Neural progenitor cell (in vitro differentiated cells): ENCODE data around the gene CRY1. TPM values are rescaled to one million over a fixed set of nuclear protein-coding genes. Genes with fewer than 3 reads are reported as not detected.
A peak's percentile ranks its signal among the peaks of the same experiment; 100 is the strongest.

ENCODE experiments used
- DNase-seq: peaks from one replicate; pipeline ENCODE4 v3.0.0-alpha.2; 2016; ENCODE audit warnings: low spot score
- H2AFZ ChIP-seq: fragments of 200-600 bp; sonication (generic); replicated peaks from 2 replicates; pipeline ENCODE4 v1.6.1; 2016; ENCODE audit warnings: antibody characterized with exemption
- H3F3A ChIP-seq: fragments of 200-600 bp; sonication (generic); 2 replicates; pipeline ENCODE4 v1.6.1; 2016; ENCODE audit warnings: antibody characterized with exemption, low read depth
- H3K27ac ChIP-seq: fragments of 200-600 bp; sonication (generic); 2 replicates; pipeline ENCODE4 v1.5.1; 2016; ENCODE audit warnings: mild to moderate bottlenecking
- H3K27me3 ChIP-seq: fragments of 200-600 bp; sonication (generic); 2 replicates; pipeline ENCODE4 v1.6.1; 2016; ENCODE audit warnings: mild to moderate bottlenecking, moderate library complexity
- H3K36me3 ChIP-seq: fragments of 200-600 bp; sonication (generic); 2 replicates; pipeline ENCODE4 v1.5.1; 2016
- H3K4me1 ChIP-seq: fragments of 200-600 bp; sonication (generic); 2 replicates; pipeline ENCODE4 v1.6.1; 2016; ENCODE audit warnings: mixed run types
- H3K4me2 ChIP-seq: fragments of 200-600 bp; sonication (generic); 2 replicates; pipeline ENCODE4 v1.6.1; 2016
- H3K4me3 ChIP-seq: fragments of 200-600 bp; sonication (generic); 2 replicates; pipeline ENCODE4 v1.5.1; 2016
- H3K79me2 ChIP-seq: fragments of 200-600 bp; sonication (generic); 2 replicates; pipeline ENCODE4 v1.6.1; 2016; ENCODE audit warnings: low read depth
- H3K9ac ChIP-seq: fragments of 200-600 bp; sonication (generic); 2 replicates; pipeline ENCODE4 v1.6.1; 2016
- H3K9me3 ChIP-seq: fragments of 200-600 bp; sonication (generic); 2 replicates; pipeline ENCODE4 v1.5.1; 2016; ENCODE audit warnings: low read depth
- H4K20me1 ChIP-seq: fragments of 200-600 bp; sonication (generic); 2 replicates; pipeline ENCODE4 v1.6.1; 2016; ENCODE audit warnings: low read depth
- H3K27ac Mint-ChIP-seq: 3 replicates; pipeline ENCODE4 v1.8.0; 2021; ENCODE audit warnings: mixed read lengths
- H3K27me3 Mint-ChIP-seq: 2 replicates; pipeline ENCODE4 v1.8.0; 2022; ENCODE audit warnings: low read depth, mild to moderate bottlenecking, inconsistent platforms, moderate library complexity, mixed read lengths; ENCODE audit not compliant: insufficient read depth
- H3K36me3 Mint-ChIP-seq: 3 replicates; pipeline ENCODE4 v1.8.0; 2021; ENCODE audit warnings: mixed read lengths
- H3K4me1 Mint-ChIP-seq: 3 replicates; pipeline ENCODE4 v1.8.0; 2021; ENCODE audit warnings: mixed read lengths
- H3K4me3 Mint-ChIP-seq: 3 replicates; pipeline ENCODE4 v1.8.0; 2021; ENCODE audit warnings: mild to moderate bottlenecking, moderate library complexity, mixed read lengths
- H3K9me3 Mint-ChIP-seq: 3 replicates; pipeline ENCODE4 v1.8.0; 2020; ENCODE audit warnings: mixed read lengths
- CTCF ChIP-seq: fragments of 200-600 bp; sonication (generic); IDR thresholded peaks from 2 replicates; pipeline ENCODE4 v1.5.1; 2017; ENCODE audit warnings: antibody characterized with exemption, mild to moderate bottlenecking
- EZH2 ChIP-seq: fragments of 200-600 bp; sonication (generic); IDR thresholded peaks from 2 replicates; pipeline ENCODE4 v1.6.1; 2017; ENCODE audit warnings: antibody characterized with exemption, mild to moderate bottlenecking, moderate library complexity
- EZH2phosphoT487 ChIP-seq: fragments of 200-600 bp; sonication (generic); IDR thresholded peaks from 2 replicates; pipeline ENCODE4 v1.6.1; 2017; ENCODE audit warnings: antibody characterized with exemption
- total RNA-seq: library from RNA; depleted of rRNA; stranded (reverse); fragments of >200 nt; gene quantifications from 2 replicates; pipeline ENCODE4 v1.2.3, GENCODE V29; 2015; ENCODE audit warnings: low replicate concordance

Gene CRY1
- total RNA-seq, 1 donor from 2014 or later: 51.3 TPM

GRCh38 chr12:107099917-107100316, 6.6 kb upstream of the CRY1 start:
- H3K79me2 ChIP-seq: no peaks in the 10 kb centered on the region
- H3K4me2 ChIP-seq: no peak overlapping the region
- H3K4me3 ChIP-seq: no peak overlapping the region
- H2AFZ ChIP-seq: no peak overlapping the region
- no peak overlapping the region for H3K4me3 Mint-ChIP-seq
- H3K4me1 Mint-ChIP-seq: no peaks in the 10 kb centered on the region
- peaks cover 11% of the 10 kb centered on the region for H3K9me3 Mint-ChIP-seq
- no peaks in the 10 kb centered on the region for H4K20me1 ChIP-seq
- H3K27me3 Mint-ChIP-seq: peaks cover 6% of the 10 kb centered on the region
- no peak overlapping the region for H3K9ac ChIP-seq
- no peaks in the 10 kb centered on the region for H3K36me3 ChIP-seq
- no peak overlapping the region for H3K27ac Mint-ChIP-seq
- TF ChIP-seq EZH2phosphoT487 (no peak), EZH2 (no peak), CTCF (no peak)
- no peaks in the 10 kb centered on the region for H3F3A ChIP-seq
- H3K27ac ChIP-seq: no peak overlapping the region
- no peaks in the 10 kb centered on the region for H3K4me1 ChIP-seq
- H3K9me3 ChIP-seq: no peaks in the 10 kb centered on the region
- no peaks in the 10 kb centered on the region for H3K36me3 Mint-ChIP-seq
- DNase-seq: no peak
- no peaks in the 10 kb centered on the region for H3K27me3 ChIP-seq

- Mint-ChIP-seq H3K36me3 (no peaks in the 10 kb centered on the region), H3K9me3 (peaks cover 11% of the 10 kb centered on the region), H3K4me3 (no peak overlapping the region), H3K27me3 (peaks cover 4% of the 10 kb centered on the region), H3K4me1 (no peaks in the 10 kb centered on the region), H3K27ac (no peak overlapping the region)
- no peak overlapping the region for H2AFZ ChIP-seq
- no peak overlapping the region for H3K27ac ChIP-seq
- H3K9me3 ChIP-seq: no peaks in the 10 kb centered on the region
- H3K79me2 ChIP-seq: peaks cover 11% of the 10 kb centered on the region
- H3K9ac ChIP-seq: no peak overlapping the region
- H3K4me1 ChIP-seq: peaks cover 3% of the 10 kb centered on the region
- H3K36me3 ChIP-seq: no peaks in the 10 kb centered on the region
- H4K20me1 ChIP-seq: peaks cover 4% of the 10 kb centered on the region
- H3K4me3 ChIP-seq: no peak overlapping the region
- H3F3A ChIP-seq: peaks cover 5% of the 10 kb centered on the region
- no peak overlapping the region for H3K4me2 ChIP-seq
- TF ChIP-seq CTCF (no peak), EZH2 (no peak), EZH2phosphoT487 (no peak)
- no peaks in the 10 kb centered on the region for H3K27me3 ChIP-seq
- DNase-seq: no peak
These were observed 3.2 kb upstream of the CRY1 start for GRCh38 chr12:107096571-107096970.

GRCh38 chr12:107094183-107094448, 767 bp upstream of the CRY1 start:
- peaks cover 4% of the 10 kb centered on the region for H3K9me3 ChIP-seq
- H3K9me3 Mint-ChIP-seq: peaks cover 11% of the 10 kb centered on the region
- no peaks in the 10 kb centered on the region for H3K4me1 Mint-ChIP-seq
- peaks cover 35% of the 10 kb centered on the region for H3K79me2 ChIP-seq
- no peaks in the 10 kb centered on the region for H3K27me3 ChIP-seq
- no peaks in the 10 kb centered on the region for H3K36me3 ChIP-seq
- peaks cover 4% of the 10 kb centered on the region for H4K20me1 ChIP-seq
- H3K36me3 Mint-ChIP-seq: no peaks in the 10 kb centered on the region
- H3K27me3 Mint-ChIP-seq: peaks cover 4% of the 10 kb centered on the region
- no peak overlapping the region for H3K4me3 Mint-ChIP-seq
- TF ChIP-seq EZH2: no peak
- no peak for TF ChIP-seq EZH2phosphoT487
- TF ChIP-seq CTCF: no peak
- peak overlapping the region; percentile 55 for H3K9ac ChIP-seq
- H3K4me1 ChIP-seq: peaks cover 8% of the 10 kb centered on the region
- no peak overlapping the region for H3K27ac ChIP-seq
- H3K4me3 ChIP-seq: peak overlapping the region; percentile 80
- H3K4me2 ChIP-seq: peak overlapping the region; percentile 84
- no peak for DNase-seq
- H3F3A ChIP-seq: peaks cover 5% of the 10 kb centered on the region
- H2AFZ ChIP-seq: peak overlapping the region; percentile 100
- H3K27ac Mint-ChIP-seq: peak overlapping the region; percentile 99
